NCI-H69 (cell line): ENCODE data around the gene FLOT2.
"Not testable (repeated sequence)": the region's sequence is repeated elsewhere in the genome, so short reads cannot be mapped to it uniquely, and the experiment has no call there.

ENCODE experiments used
- DNase-seq: peaks from one replicate; lab custom pipeline; 2025; lab: John Stamatoyannopoulos, UW

Gene FLOT2

GRCh38 chr17:28843816-28844148, 53.8 kb downstream of the FLOT2 start:
- no peak for DNase-seq

- peak; percentile 96 for DNase-seq
Measured at GRCh38 chr17:28842282-28843012, 55.1 kb downstream of the FLOT2 start, which contains the start of gene FAM222B. FAM222B (minus strand) TSS chr17:28842790; CDS start chr17:28766667, 76,123 bp downstream.

GRCh38 chr17:28841901-28842281, 55.6 kb downstream of the FLOT2 start:
- no peak for DNase-seq

GRCh38 chr17:28839221-28839620, 58.3 kb downstream of the FLOT2 start:
- no peak for DNase-seq

DNA sequence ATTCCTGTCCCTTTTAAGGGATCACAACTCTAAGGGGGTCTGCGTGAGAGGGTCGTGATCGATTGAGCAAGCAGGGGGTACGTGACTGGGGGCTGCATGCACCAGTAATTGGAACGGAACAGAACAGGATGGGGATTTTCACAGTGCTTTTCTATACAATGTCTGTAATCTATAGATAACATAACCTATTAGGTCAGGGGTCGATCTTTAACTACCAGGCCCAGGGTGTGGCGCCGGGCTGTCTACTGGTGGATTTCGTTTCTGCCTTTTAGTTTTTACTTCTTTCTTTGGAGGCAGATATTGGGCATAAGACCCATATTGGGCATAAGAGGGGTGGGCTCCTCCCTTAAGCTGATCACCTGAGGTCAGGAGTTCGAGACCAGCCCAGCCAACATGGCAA, 61.0 kb downstream of the FLOT2 start:
- DNase-seq: not testable (repeated sequence)

GRCh38 chr17:28834420-28834819, 63.1 kb downstream of the FLOT2 start:
- DNase-seq: no peak
